Psoas muscle (tissue), 8 donors: ENCODE results near the gene PRKCD. TPM values are rescaled to one million over a fixed set of nuclear protein-coding genes. Genes with fewer than 3 reads are reported as not detected.

Experiments
- ATAC-seq, 4 donors: fragments of 200-7000 bp; cut with Tn5 transposase; one replicate each; pipeline ENCODE4 v1.9.1; 2020; ENCODE audit warnings: moderate library complexity in 3 of 4, mild to moderate bottlenecking in 2 of 4
- DNase-seq, 2 donors: peaks; one replicate each; pipeline ENCODE4 v3.0.0-alpha.2; 2020
- H3K27ac ChIP-seq: fragments of 200-600 bp; one replicate; pipeline ENCODE4 v1.8.0; 2022
- H3K27me3 ChIP-seq, 3 donors: fragments of 200-600 bp in 1 of 3; one replicate each; pipeline versions ENCODE4 v1.6.1 to v1.8.0; 2013 to 2022; ENCODE audit warnings: low read length in 2 of 3, mild to moderate bottlenecking in 2 of 3, moderate library complexity in 1 of 3; ENCODE audit not compliant: insufficient read depth in 3 of 3
- H3K36me3 ChIP-seq, 2 donors: fragments of 200-600 bp in 1 of 2; one replicate each; pipeline versions ENCODE4 v1.6.1 to v1.8.0; 2013 to 2022; ENCODE audit warnings: low read depth in 1 of 2, mild to moderate bottlenecking in 1 of 2, moderate library complexity in 1 of 2; ENCODE audit not compliant: insufficient read depth in 1 of 2
- H3K4me1 ChIP-seq: fragments of 200-600 bp; one replicate; pipeline ENCODE4 v1.8.0; 2022
- H3K4me3 ChIP-seq: fragments of 200-600 bp; one replicate; pipeline ENCODE4 v1.8.0; 2022; ENCODE audit warnings: mild to moderate bottlenecking
- H3K9me3 ChIP-seq: fragments of 200-600 bp; one replicate; pipeline ENCODE4 v1.8.0; 2022
- CTCF ChIP-seq: fragments of 200-600 bp; IDR thresholded peaks from one replicate; pipeline ENCODE4 v1.8.0; 2022; ENCODE audit warnings: antibody characterized with exemption
- WGBS, 3 donors: extraction: QIAGEN DNeasy Blood & Tissue Kit; methylation state at CpG; one replicate each; pipeline versions ENCODE4 v1.1.6 to v1.1.7; 2013; 5-methylcytosine and 5-hydroxymethylcytosine counted together
- intact Hi-C, 2 donors: fragments of 100-400 bp; cut with DNase I; formaldehyde crosslinking; loops; one replicate each; pipeline versions ENCODE4 v1.11.0 to v1.14.2; 2022
- polyA plus RNA-seq, 3 donors: library from polyadenylated mRNA; stranded (reverse); fragments of 200-250 nt; gene quantifications; one replicate each; pipeline ENCODE4 v1.2.3, GENCODE V29; 2013
- total RNA-seq, 4 donors: library from RNA; stranded (reverse); fragmentation: NEBNext Ultra II Directional in 2 of 4; extraction: Animal tissue kit (Norgen Biotek cat#: 25700) in 2 of 4; gene quantifications; one replicate each; pipeline versions ENCODE4 v1.2.1 to v1.2.4, GENCODE V29; 2021 to 2023
- donor health status: healthy with polysubstance abuse.
- donor health status: DM: no; HTN: no; CAD: no; lungs with moderate emphysema.
- donor health status: Bipolar disorder and iron deficiency.
- donor health status: healthy.
- donor health status: DM: yes; HTN: yes; CAD: no.
- donor health status: DM: no; HTN: no; CAD: no.
- donor health status: DM: no; HTN: no; CAD: no.
- donor health status: DM: yes; HTN: yes; CAD: no.

The PRKCD gene
- total and polyA plus RNA-seq, 7 donors = 3.2 to 8.4 (median 4.4) TPM

- WGBS, 3 donors = 56 to 70% (median 57%) methylated on average over 2 of the region's 2 CpGs
- Histone ChIP-seq H3K9me3 (no peaks in the 10 kb centered on the region), H3K4me1 (peaks cover 11% of the 10 kb centered on the region), H3K4me3 (no peak overlapping the region), H3K36me3 (no peaks in the 10 kb centered on the region), H3K27ac (no peak overlapping the region), H3K27me3 (no peaks in the 10 kb centered on the region)
- ATAC-seq (no peak), DNase-seq (no peak)
- intact Hi-C loops = loop anchor here in 1 of 2 donors (2.0 kb wide), 1 partner anchor 58 kb away; no protein-coding TSS in a partner anchor
- no peak for TF ChIP-seq CTCF
Measured at GRCh38 chr3:53137221-53137620, 23.8 kb upstream of the PRKCD start.

DNA sequence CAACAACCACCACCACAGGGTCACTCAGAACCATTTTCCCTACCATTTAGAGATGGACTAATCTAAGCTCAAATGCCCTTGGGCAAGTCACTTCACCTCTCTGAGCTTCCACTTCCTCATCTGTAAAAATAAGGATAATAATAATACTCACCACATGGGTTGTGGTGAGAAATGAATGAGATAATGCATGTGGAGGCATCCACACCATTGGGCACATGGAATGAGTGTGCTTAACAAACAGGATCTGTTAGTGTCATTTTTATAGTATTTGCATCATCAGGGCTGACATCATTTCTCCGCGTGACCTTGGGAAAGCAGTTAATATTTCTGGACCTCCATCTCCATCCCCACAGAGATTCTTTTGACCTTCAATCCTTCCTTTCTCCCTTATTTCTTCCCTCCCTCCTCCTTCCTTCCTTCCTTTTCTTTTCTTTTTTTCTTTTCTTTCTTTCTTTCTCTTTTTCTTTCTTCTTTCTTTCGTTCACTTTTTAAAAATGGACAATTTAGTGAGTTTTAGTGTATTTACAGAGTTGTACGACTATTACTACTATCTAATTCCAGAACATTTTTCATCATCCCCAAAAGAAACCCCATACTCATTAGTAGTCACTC lies 23.1 kb upstream of the PRKCD start:
- Histone ChIP-seq H3K4me3 (no peak overlapping the region), H3K36me3 (no peaks in the 10 kb centered on the region), H3K4me1 (peaks cover 11% of the 10 kb centered on the region), H3K27ac (no peak overlapping the region), H3K27me3 (no peaks in the 10 kb centered on the region), H3K9me3 (no peaks in the 10 kb centered on the region)
- DNase-seq (no peak), ATAC-seq (no peak)
- WGBS, 3 donors = 88 to 93% (median 89%) methylated on average over 4 of the region's 4 CpGs
- TF ChIP-seq CTCF = no peak
- intact Hi-C loops = loop anchor here in 1 of 2 donors (2.0 kb wide), 1 partner anchor 57 kb away; no protein-coding TSS in a partner anchor

GRCh38 chr3:53139906-53140846 lies 20.8 kb upstream of the PRKCD start:
- WGBS, 3 donors = 55 to 73% (median 61%) methylated on average over 6 of the region's 6 CpGs
- ATAC-seq = no peak
- H3K36me3 ChIP-seq = no peaks in the 10 kb centered on the region
- no peak overlapping the region for H3K27ac ChIP-seq
- no peaks in the 10 kb centered on the region for H3K27me3 ChIP-seq
- intact Hi-C loops = no loop called here
- H3K9me3 ChIP-seq = no peaks in the 10 kb centered on the region
- H3K4me3 ChIP-seq = no peak overlapping the region
- no peak for TF ChIP-seq CTCF
- peaks cover under 1% of the 10 kb centered on the region for H3K4me1 ChIP-seq
- no peak for DNase-seq

DNA sequence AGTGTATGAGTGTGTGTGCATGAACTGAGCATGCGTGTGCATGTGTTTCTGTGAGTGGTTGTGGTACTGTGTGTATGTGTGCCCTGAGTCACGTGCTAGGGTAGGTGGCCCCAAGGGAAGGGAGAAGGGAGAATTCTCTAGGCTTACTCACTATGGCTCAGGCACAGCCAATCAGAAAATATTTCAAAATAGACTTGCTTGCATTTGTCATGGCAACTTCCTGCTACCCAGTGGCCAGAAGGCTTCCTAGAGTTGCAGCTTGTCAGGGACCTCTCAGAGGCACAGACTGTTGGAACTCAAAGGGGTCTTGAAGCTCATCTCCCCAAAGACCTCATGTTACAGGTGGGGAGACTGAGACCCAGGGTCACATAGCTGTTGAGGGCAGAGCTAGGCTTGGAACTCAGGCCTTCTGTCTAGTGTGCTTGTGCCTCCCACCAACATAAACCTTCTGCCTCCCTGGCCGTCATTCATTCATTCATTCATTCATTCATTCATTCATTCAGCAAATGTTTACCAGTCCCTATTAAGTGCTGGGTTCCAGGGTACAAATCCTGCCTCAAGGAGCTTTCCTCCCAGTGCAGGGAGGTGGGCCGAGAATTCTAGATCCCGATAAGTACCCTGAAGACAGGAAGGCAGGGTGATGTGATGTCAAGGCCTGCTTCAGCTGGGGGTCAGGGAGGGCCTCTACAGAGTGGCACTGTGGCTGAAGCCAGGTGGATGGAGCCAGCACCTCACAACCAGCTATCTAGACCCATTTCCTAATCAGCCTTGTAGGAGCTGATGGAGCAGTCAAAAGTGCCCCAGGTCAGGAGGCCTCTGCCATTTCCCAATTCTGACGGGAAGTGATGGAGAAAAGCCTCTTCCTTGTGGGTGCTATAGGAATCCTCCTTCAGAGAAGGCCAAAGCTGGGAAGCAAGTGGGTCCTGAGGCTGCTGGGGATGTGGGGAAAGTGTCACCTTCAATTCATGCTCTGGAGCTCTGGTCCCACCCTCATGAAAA lies 19.9 kb upstream of the PRKCD start:
- no peak overlapping the region for H3K27ac ChIP-seq

More for the DNA sequence above, 19.9 kb upstream of the PRKCD start:
- intact Hi-C loops = no loop called here
- Histone ChIP-seq H3K9me3 (no peaks in the 10 kb centered on the region), H3K4me1 (no peaks in the 10 kb centered on the region), H3K4me3 (no peak overlapping the region), H3K27me3 (no peaks in the 10 kb centered on the region), H3K36me3 (no peaks in the 10 kb centered on the region)
- peak in 1 of 4 donors; percentile 34 for ATAC-seq
- TF ChIP-seq CTCF = no peak
- 81 to 85% (median 82%) methylated on average over 6 of the region's 6 CpGs for WGBS, 3 donors
- DNase-seq = no peak
